ENCODE results near the gene FZD10. TPM values are rescaled to one million over a fixed set of nuclear protein-coding genes. Genes with fewer than 3 reads are reported as not detected.

The FZD10 gene
- total RNA-seq, 1 experiment from 2014 or later = not detected

GRCh38 chr12:130203151-130203550 is 40.9 kb downstream of the FZD10 start:
- Mint-ChIP-seq H3K27me3 (ENCODE audit: insufficient read depth, unreplicated experiment) (no peaks in the 10 kb centered on the region), H3K27ac (ENCODE audit: low read depth, unreplicated experiment) (no peak overlapping the region), H3K36me3 (ENCODE audit: insufficient read depth, unreplicated experiment) (no peaks in the 10 kb centered on the region)

DNA sequence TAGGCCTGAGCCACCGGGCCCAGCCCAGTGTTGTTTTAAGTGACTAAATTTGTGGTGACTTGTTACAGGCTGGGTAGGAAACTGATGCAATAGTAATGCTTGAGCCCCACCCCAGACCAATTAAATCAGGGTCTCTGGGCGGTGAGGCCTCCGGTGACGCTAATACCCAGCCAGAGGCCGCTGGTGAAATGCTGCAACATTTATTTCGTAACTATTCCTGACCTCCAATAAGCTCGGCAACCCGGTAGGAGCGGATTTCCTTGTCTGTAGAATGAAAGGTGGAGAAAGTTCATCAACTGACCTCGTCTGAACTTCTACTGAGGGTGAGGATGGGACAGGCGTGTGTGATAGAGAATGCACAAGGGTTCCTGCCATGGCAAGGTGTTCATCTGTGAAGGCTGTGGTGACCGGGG is 42.3 kb downstream of the FZD10 start:
- ChIA-PET CTCF (interaction anchor here (0.6 to 2.3 kb wide), 5 partner anchors 11 to 1323 kb away, joined by 3 to 4 read pairs (median 4); no protein-coding TSS in a partner anchor), POLR2A (no interaction called here)
- no TSS peak for BruUV-seq (replicated peaks)
- Mint-ChIP-seq H3K9me3 (ENCODE audit: unreplicated experiment) (peaks cover 18% of the 10 kb centered on the region), H3K4me1 (ENCODE audit: insufficient read depth, unreplicated experiment) (no peaks in the 10 kb centered on the region), H3K27ac (ENCODE audit: low read depth, unreplicated experiment) (no peak overlapping the region), H3K4me3 (ENCODE audit: unreplicated experiment) (no peak overlapping the region), H3K27me3 (ENCODE audit: insufficient read depth, unreplicated experiment) (no peaks in the 10 kb centered on the region), H3K36me3 (ENCODE audit: insufficient read depth, unreplicated experiment) (no peaks in the 10 kb centered on the region)
- intact Hi-C loops (cut with micrococcal nuclease) = no loop called here
- no peak for TF ChIP-seq CTCF (IDR thresholded peaks at IDR 0.05; ENCODE audit: unreplicated experiment)
- peak; percentile 59 for DNase-seq (ENCODE audit: unreplicated experiment)

More at GRCh38 chr12:130203151-130203550, 40.9 kb downstream of the FZD10 start:
- no peak for TF ChIP-seq CTCF (IDR thresholded peaks at IDR 0.05; ENCODE audit: unreplicated experiment)
- POLR2A ChIA-PET = no interaction called here
- DNase-seq (ENCODE audit: unreplicated experiment) = no peak
- no peak overlapping the region for H3K4me3 Mint-ChIP-seq (ENCODE audit: unreplicated experiment)
- H3K9me3 Mint-ChIP-seq (ENCODE audit: unreplicated experiment) = peaks cover 18% of the 10 kb centered on the region
- H3K4me1 Mint-ChIP-seq (ENCODE audit: insufficient read depth, unreplicated experiment) = no peaks in the 10 kb centered on the region
- intact Hi-C loops (cut with micrococcal nuclease) = no loop called here
- no TSS peak for BruUV-seq (replicated peaks)
- CTCF ChIA-PET = interaction anchor here (1.4 to 2.3 kb wide), 2 partner anchors 10 to 161 kb away, joined by 4 to 8 read pairs; no protein-coding TSS in a partner anchor

GRCh38 chr12:130205495-130205894 is 43.2 kb downstream of the FZD10 start:
- TF ChIP-seq CTCF (IDR thresholded peaks at IDR 0.05; ENCODE audit: unreplicated experiment) = no peak
- BruUV-seq (replicated peaks) = no TSS peak
- intact Hi-C loops (cut with micrococcal nuclease) = no loop called here
- Mint-ChIP-seq H3K9me3 (ENCODE audit: unreplicated experiment) (peaks cover 14% of the 10 kb centered on the region), H3K4me1 (ENCODE audit: insufficient read depth, unreplicated experiment) (no peaks in the 10 kb centered on the region), H3K27ac (ENCODE audit: low read depth, unreplicated experiment) (no peak overlapping the region), H3K4me3 (ENCODE audit: unreplicated experiment) (no peak overlapping the region), H3K27me3 (ENCODE audit: insufficient read depth, unreplicated experiment) (no peaks in the 10 kb centered on the region), H3K36me3 (ENCODE audit: insufficient read depth, unreplicated experiment) (no peaks in the 10 kb centered on the region)
- ChIA-PET POLR2A (no interaction called here), CTCF (interaction anchor here (0.6 to 1.7 kb wide), 5 partner anchors 10 to 159 kb away, joined by 3 to 4 read pairs (median 3); no protein-coding TSS in a partner anchor)
- DNase-seq (ENCODE audit: unreplicated experiment) = no peak

DNA sequence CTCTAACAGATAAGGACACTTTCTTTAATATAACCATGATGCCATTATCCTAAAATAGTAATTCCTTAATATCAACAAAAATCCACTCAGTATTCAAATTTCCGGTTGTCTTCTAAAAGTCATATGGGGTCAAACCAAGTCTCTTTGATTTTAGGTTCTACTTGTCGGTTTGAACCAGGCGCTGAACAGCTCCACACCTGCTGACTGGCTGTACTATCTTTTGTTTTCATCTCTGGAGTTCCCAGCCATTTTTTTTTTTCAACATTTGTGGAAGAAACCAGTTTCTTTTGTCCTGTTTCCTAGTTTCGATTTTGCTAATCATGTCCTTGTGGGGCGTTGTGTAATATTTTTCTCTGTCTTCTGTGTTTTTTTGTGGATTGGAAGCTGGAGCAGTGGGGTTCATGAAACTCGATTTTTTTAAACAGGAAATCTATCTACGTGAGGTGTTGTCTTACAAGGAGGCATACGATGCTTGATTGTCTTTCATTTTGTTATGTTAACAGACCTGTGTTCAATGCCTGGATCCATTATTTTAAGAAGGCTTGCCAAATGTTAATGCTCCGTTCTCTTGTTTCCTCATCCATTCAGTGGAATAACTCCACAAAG is 50.2 kb downstream of the FZD10 start:
- no peak for DNase-seq (ENCODE audit: unreplicated experiment)
- CTCF ChIA-PET = interaction anchor here (0.6 to 2.3 kb wide), 9 partner anchors 10 to 206 kb away, joined by 3 to 8 read pairs (median 4); no protein-coding TSS in a partner anchor
- TF ChIP-seq CTCF (IDR thresholded peaks at IDR 0.05; ENCODE audit: unreplicated experiment) = no peak
- intact Hi-C loops (cut with micrococcal nuclease) = no loop called here
- H3K27ac Mint-ChIP-seq (ENCODE audit: low read depth, unreplicated experiment) = no peak overlapping the region
- no peaks in the 10 kb centered on the region for H3K27me3 Mint-ChIP-seq (ENCODE audit: insufficient read depth, unreplicated experiment)
- H3K36me3 Mint-ChIP-seq (ENCODE audit: insufficient read depth, unreplicated experiment) = no peaks in the 10 kb centered on the region
- BruUV-seq (replicated peaks) = no TSS peak
- no peaks in the 10 kb centered on the region for H3K4me1 Mint-ChIP-seq (ENCODE audit: insufficient read depth, unreplicated experiment)
- H3K9me3 Mint-ChIP-seq (ENCODE audit: unreplicated experiment) = peaks cover 5% of the 10 kb centered on the region
- no peak overlapping the region for H3K4me3 Mint-ChIP-seq (ENCODE audit: unreplicated experiment)
- POLR2A ChIA-PET = no interaction called here
